Pancreas (tissue), 10 donors: ENCODE measurements around the gene CEP131. TPM values are rescaled to one million over a fixed set of nuclear protein-coding genes. Genes with fewer than 3 reads are reported as not detected.

ENCODE experiments used
- ATAC-seq, 4 donors: fragments of 200-7000 bp; cut with Tn5 transposase; one replicate each; pipeline versions ENCODE4 v1.8.0 to v1.9.1; 2020; ENCODE audit warnings: mild to moderate bottlenecking in 4 of 4, moderate library complexity in 4 of 4
- DNase-seq, 6 donors: peaks; one replicate each; pipeline ENCODE4 v3.0.0-alpha.2; 2020
- FAIRE-seq: peaks from 2 replicates; lab custom pipeline; 2012; peaks lifted over from hg19 to GRCh38; lab: Jason Lieb, UNC
- H3K27ac ChIP-seq, 4 donors: fragments of 200-600 bp; sonication (generic); 1 replicate in 3 of 4; 2 replicates in 1 of 4; pipeline versions ENCODE4 v1.5.0 to v1.8.0; 2020
- H3K27me3 ChIP-seq, 4 donors: fragments of 200-600 bp; one replicate each; pipeline ENCODE4 v1.8.0; 2021
- H3K36me3 ChIP-seq, 3 donors: fragments of 200-600 bp; sonication (generic) in 1 of 3; one replicate each; pipeline versions ENCODE4 v1.5.0 to v1.8.0; 2020 to 2021
- H3K4me1 ChIP-seq, 3 donors: fragments of 200-600 bp; one replicate each; pipeline ENCODE4 v1.8.0; 2021
- H3K4me3 ChIP-seq, 4 donors: fragments of 200-600 bp; sonication (generic) in 2 of 4; one replicate each; pipeline versions ENCODE4 v1.5.0 to v1.8.0; 2020 to 2021
- H3K9me3 ChIP-seq, 4 donors: fragments of 200-600 bp; one replicate each; pipeline ENCODE4 v1.8.0; 2021
- CTCF ChIP-seq, 4 donors: fragments of 200-600 bp; sonication (generic) in 3 of 4; IDR thresholded peaks; one replicate each; pipeline versions ENCODE4 v1.5.0 to v1.8.0; 2021; ENCODE audit warnings: antibody characterized with exemption in 4 of 4
- WGBS, 2 donors: extraction: QIAGEN DNeasy Blood & Tissue Kit; methylation state at CpG; one replicate each; pipeline ENCODE4 v1.1.7; 2013; 5-methylcytosine and 5-hydroxymethylcytosine counted together
- intact Hi-C, 3 donors: fragments of 100-400 bp; cut with DNase I; formaldehyde crosslinking; loops; one replicate each; pipeline versions ENCODE4 v1.11.1 to v1.14.2; 2022
- polyA plus RNA-seq, 2 donors: library from polyadenylated mRNA; stranded (reverse); fragments of 200-250 nt; gene quantifications; one replicate each; pipeline ENCODE4 v1.2.3, GENCODE V29; 2013
- total RNA-seq, 6 donors: library from RNA; stranded (reverse); fragmentation: NEBNext Ultra II Directional in 4 of 6; extraction: Animal tissue kit (Norgen Biotek cat#: 25700) in 4 of 6; gene quantifications; one replicate each; pipeline versions ENCODE4 v1.2.1 to v1.2.4, GENCODE V29; 2021 to 2023
- donor health status: healthy with polysubstance abuse.
- donor health status: DM: no; HTN: no; CAD: no; lungs with moderate emphysema.
- donor health status: DM: no; HTN: no; CAD: no.
- donor health status: control.
- donor health status: control.
- donor health status: Bipolar disorder and iron deficiency.
- donor health status: DM: yes; HTN: yes; CAD: no.
- donor health status: DM: no; HTN: no; CAD: no.
- donor health status: DM: no; HTN: no; CAD: no.
- donor health status: DM: yes; HTN: yes; CAD: no.

CEP131 gene
- total and polyA plus RNA-seq, 8 donors, result 3.4 to 22.8 (median 4.6) TPM

- H3K4me3 ChIP-seq, result no peak overlapping the region
- no peaks in the 10 kb centered on the region for H3K27me3 ChIP-seq
- H3K4me1 ChIP-seq, result no peaks in the 10 kb centered on the region
- WGBS, 2 donors, result 85 to 92% methylated on average over 18 of the region's 18 CpGs
- no peaks in the 10 kb centered on the region for H3K9me3 ChIP-seq
- ATAC-seq (peak in 1 of 4 donors; percentile 2), DNase-seq (peak in 2 of 6 donors; percentile 23 to 58), FAIRE-seq (no peak)
- no peak overlapping the region for H3K27ac ChIP-seq
- H3K36me3 ChIP-seq, result peaks cover 0 to 75% (median 53%) of the 10 kb centered on the region in 3 donors
- intact Hi-C loops, result no loop called here
- no peak for TF ChIP-seq CTCF (IDR thresholded peaks at IDR 0.05)
These were observed 38.3 kb upstream of the CEP131 start for GRCh38 chr17:81261096-81261495.

- Histone ChIP-seq H3K9me3 (no peaks in the 10 kb centered on the region), H3K27me3 (no peaks in the 10 kb centered on the region), H3K27ac (no peak overlapping the region), H3K4me1 (no peaks in the 10 kb centered on the region), H3K4me3 (no peak overlapping the region), H3K36me3 (peaks cover 0 to 71% (median 50%) of the 10 kb centered on the region in 3 donors)
- no peak for TF ChIP-seq CTCF (IDR thresholded peaks at IDR 0.05)
- WGBS, 2 donors, result 94 to 96% methylated on average over 16 to 19 of the region's 19 CpGs
- peak in 1 of 4 donors; percentile 2 for ATAC-seq
- intact Hi-C loops, result no loop called here
- FAIRE-seq, result no peak
- peak in 2 of 6 donors; percentile 34 to 75 for DNase-seq
These were observed 37.9 kb upstream of the CEP131 start for GRCh38 chr17:81260641-81261040.

GRCh38 chr17:81260171-81260570 is 37.4 kb upstream of the CEP131 start:
- TF ChIP-seq CTCF (IDR thresholded peaks at IDR 0.05), result no peak
- 92 to 93% methylated on average over 17 of the region's 17 CpGs for WGBS, 2 donors
- H3K4me1 ChIP-seq, result no peaks in the 10 kb centered on the region
- ATAC-seq (no peak), DNase-seq (peak in 1 of 6 donors; percentile 71), FAIRE-seq (no peak)
- H3K36me3 ChIP-seq, result peaks cover 0 to 71% (median 47%) of the 10 kb centered on the region in 3 donors
- intact Hi-C loops, result no loop called here
- no peak overlapping the region for H3K4me3 ChIP-seq
- no peaks in the 10 kb centered on the region for H3K9me3 ChIP-seq
- no peaks in the 10 kb centered on the region for H3K27me3 ChIP-seq
- no peak overlapping the region for H3K27ac ChIP-seq

- H3K4me3 ChIP-seq, result no peak overlapping the region
- FAIRE-seq (no peak), DNase-seq (peak in 1 of 6 donors; percentile 74), ATAC-seq (no peak)
- 87 to 92% methylated on average over 22 to 23 of the region's 23 CpGs for WGBS, 2 donors
- H3K36me3 ChIP-seq, result peaks cover 0 to 61% (median 41%) of the 10 kb centered on the region in 3 donors
- H3K27ac ChIP-seq, result no peak overlapping the region
- no peaks in the 10 kb centered on the region for H3K27me3 ChIP-seq
- no peaks in the 10 kb centered on the region for H3K4me1 ChIP-seq
- H3K9me3 ChIP-seq, result no peaks in the 10 kb centered on the region
- no peak for TF ChIP-seq CTCF (IDR thresholded peaks at IDR 0.05)
- intact Hi-C loops, result loop anchor here in 2 of 3 donors (5.0 to 10.0 kb wide), 3 partner anchors 223 to 346 kb away; no protein-coding TSS in a partner anchor
These were observed 36.4 kb upstream of the CEP131 start for GRCh38 chr17:81259058-81259605.

- no peak for FAIRE-seq
- Histone ChIP-seq H3K4me1 (no peaks in the 10 kb centered on the region), H3K9me3 (no peaks in the 10 kb centered on the region), H3K36me3 (peaks cover 0 to 53% (median 33%) of the 10 kb centered on the region in 3 donors), H3K27ac (no peak overlapping the region), H3K27me3 (no peaks in the 10 kb centered on the region), H3K4me3 (no peak overlapping the region)
- no peak for ATAC-seq
- DNase-seq, result no peak
- TF ChIP-seq CTCF (IDR thresholded peaks at IDR 0.05), result no peak
- intact Hi-C loops, result loop anchor here in 2 of 3 donors (5.0 to 10.0 kb wide), 3 partner anchors 224 to 347 kb away; no protein-coding TSS in a partner anchor
- 90 to 93% methylated on average over 17 to 20 of the region's 20 CpGs for WGBS, 2 donors
These were observed 35.5 kb upstream of the CEP131 start for GRCh38 chr17:81258292-81258691.
